Ovary (tissue), 3 donors: ENCODE results near the gene MAP2K5.

Source experiments
- CTCF ChIP-seq, 3 donors: fragments of 450-650 bp in 2 of 3; fragments of 200-600 bp in 1 of 3; IDR thresholded peaks; one replicate each; pipeline versions ENCODE4 v1.5.1 to v1.8.0; 2016 to 2022; ENCODE audit warnings: antibody characterized with exemption in 3 of 3, mild to moderate bottlenecking in 1 of 3
- EP300 ChIP-seq: sonication (generic); formaldehyde crosslinking; IDR thresholded peaks from one replicate; pipeline ENCODE4 v1.6.1; 2017; ENCODE audit warnings: antibody characterized with exemption
- POLR2A ChIP-seq: fragments of 450-650 bp; IDR thresholded peaks from one replicate; pipeline ENCODE4 v1.6.1; 2017; ENCODE audit warnings: antibody characterized with exemption, mild to moderate bottlenecking, moderate library complexity
- donor health status: DM: no; HTN: no; CAD: no.

- TF ChIP-seq EP300 = no peak
- no peak for TF ChIP-seq CTCF (IDR thresholded peaks at IDR 0.05)
- TF ChIP-seq POLR2A = no peak
These were observed 187.6 kb downstream of the MAP2K5 start for GRCh38 chr15:67730135-67730534.
